GM18507 (cell line): Measurements from ENCODE around the gene PRPF38B.

Experiments used
- DNase-seq: peaks from one replicate; pipeline ENCODE4 v3.0.0; 2011; ENCODE audit warnings: low read depth; ENCODE audit not compliant: insufficient read length; ENCODE audit errors: extremely low spot score
- FAIRE-seq: peaks from 2 replicates; lab custom pipeline; 2011; peaks lifted over from hg19 to GRCh38; lab: Jason Lieb, UNC

PRPF38B gene

GRCh38 chr1:108749081-108749480, 57.0 kb downstream of the PRPF38B start:
- no peak for DNase-seq
- FAIRE-seq: no peak

- FAIRE-seq (no peak), DNase-seq (no peak)
These were observed 58.5 kb downstream of the PRPF38B start for GRCh38 chr1:108750476-108751181.
